PC-3 (cell line): ENCODE results near the gene IFIT1.
A peak's percentile ranks its signal among the peaks of the same experiment; 100 is the strongest.

Experiments
- CTCF ChIP-seq: fragments of 300-600 bp; sonication (generic); conservative IDR thresholded peaks from 2 replicates; pipeline ENCODE4 v1.5.1; 2017; ENCODE audit warnings: antibody characterized with exemption, low read depth, mild to moderate bottlenecking, low read length
- EZH2phosphoT487 ChIP-seq: fragments of 300-600 bp; sonication (generic); IDR thresholded peaks from 2 replicates; pipeline ENCODE4 v1.6.1; 2018; ENCODE audit warnings: mild to moderate bottlenecking, antibody characterized with exemption, low read length, borderline replicate concordance

GRCh38 chr10:89389254-89389653 is 3.2 kb upstream of the IFIT1 start:
- peak; percentile 71 for TF ChIP-seq CTCF
- TF ChIP-seq EZH2phosphoT487, result no peak
